GM23338 (cell line): Measurements from ENCODE around the gene CCDC127.

Source experiments
- CREB1 ChIP-seq: fragments of 250-450 bp; sonication (Bioruptor Pico); IDR thresholded peaks from 2 replicates; pipeline ENCODE4 v1.5.0; 2020; ENCODE audit warnings: low read depth, mild to moderate bottlenecking, moderate library complexity
- ETS1 ChIP-seq: IDR thresholded peaks from 2 replicates; pipeline ENCODE4 v1.6.1; 2016; ENCODE audit warnings: antibody characterized with exemption
- EZH2 ChIP-seq: fragments of 200-600 bp; sonication (generic); IDR thresholded peaks from one replicate; pipeline ENCODE4 v1.8.0; 2017; ENCODE audit warnings: antibody characterized with exemption, mild to moderate bottlenecking, low read depth; ENCODE audit not compliant: unreplicated experiment
- EZH2phosphoT487 ChIP-seq: fragments of 200-600 bp; sonication (generic); IDR thresholded peaks from one replicate; pipeline ENCODE4 v1.8.1; 2018; ENCODE audit warnings: antibody characterized with exemption; ENCODE audit not compliant: unreplicated experiment
- JUNB ChIP-seq: IDR thresholded peaks from one replicate; pipeline ENCODE4 v1.6.1; 2016; ENCODE audit warnings: antibody characterized with exemption; ENCODE audit not compliant: unreplicated experiment
- NANOG ChIP-seq: IDR thresholded peaks from 2 replicates; pipeline ENCODE4 v1.6.1; 2016; ENCODE audit warnings: antibody characterized with exemption, borderline replicate concordance
- POLR2AphosphoS5 ChIP-seq: IDR thresholded peaks from 2 replicates; pipeline ENCODE4 v1.6.1; 2016; ENCODE audit warnings: antibody characterized with exemption, low read depth
- STAT1 ChIP-seq: IDR thresholded peaks from one replicate; pipeline ENCODE4 v1.6.1; 2016; ENCODE audit warnings: antibody characterized with exemption; ENCODE audit not compliant: unreplicated experiment
- ZNF114 ChIP-seq: fragments of 250-450 bp; sonication (Bioruptor Pico); IDR thresholded peaks from 2 replicates; pipeline ENCODE4 v1.5.0; 2020; ENCODE audit warnings: mild to moderate bottlenecking, moderate library complexity
- ZNF331 ChIP-seq: fragments of 250-450 bp; sonication (Bioruptor Pico); IDR thresholded peaks from 2 replicates; pipeline ENCODE4 v1.5.0; 2020; ENCODE audit warnings: low read depth, mild to moderate bottlenecking, moderate library complexity
- ZNF462 ChIP-seq: fragments of 250-450 bp; sonication (Bioruptor Pico); IDR thresholded peaks from 2 replicates; pipeline ENCODE4 v1.5.0; 2020; ENCODE audit warnings: mild to moderate bottlenecking, moderate library complexity
- TF ChIP-seq, protein P1 (sequence below), 2 experiments: fragments of 200-600 bp in 1 of 2; sonication (generic) in 1 of 2; conservative IDR thresholded peaks; 2 replicates each; pipeline versions ENCODE4 v1.5.1 to v1.6.1; 2016 to 2017; ENCODE audit warnings: antibody characterized with exemption in 2 of 2, low read depth in 2 of 2, mild to moderate bottlenecking in 2 of 2, moderate library complexity in 1 of 2
- TF ChIP-seq, protein P2 (sequence below): IDR thresholded peaks from one replicate; pipeline ENCODE4 v1.6.1; 2018; ENCODE audit warnings: antibody characterized with exemption; ENCODE audit not compliant: unreplicated experiment

DNA sequence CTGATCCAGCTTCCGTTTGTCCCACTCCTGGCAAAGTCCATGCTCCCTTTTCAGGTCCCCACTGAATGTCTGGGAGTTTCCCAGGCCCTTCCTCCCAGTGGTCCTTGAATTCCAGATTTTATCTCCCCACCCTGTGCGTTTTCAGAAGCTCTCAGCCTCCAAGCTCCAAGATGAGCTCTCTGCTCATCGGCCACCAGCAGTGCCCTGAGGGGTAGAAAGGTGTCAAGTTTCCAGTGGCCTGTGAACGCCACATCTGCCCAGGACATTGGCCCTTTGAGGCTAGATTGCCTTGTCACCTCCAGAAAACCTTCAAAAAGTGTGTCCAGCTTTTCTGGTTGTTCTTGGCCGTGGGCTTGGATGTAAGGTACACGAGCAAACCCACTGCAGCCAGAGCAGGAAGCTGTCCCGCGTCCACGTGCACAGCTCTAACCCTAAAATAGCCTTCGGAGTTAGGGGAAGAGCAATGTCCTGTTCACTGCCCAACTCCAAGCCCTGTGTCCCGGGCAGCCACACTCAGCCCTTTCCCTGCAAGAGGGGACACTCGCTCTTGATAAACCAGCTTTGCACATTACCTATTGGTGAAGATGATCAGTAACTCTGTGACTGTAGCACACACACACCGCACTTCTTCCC is 37.6 kb downstream of the CCDC127 start:
- TF ChIP-seq, protein P1, sequence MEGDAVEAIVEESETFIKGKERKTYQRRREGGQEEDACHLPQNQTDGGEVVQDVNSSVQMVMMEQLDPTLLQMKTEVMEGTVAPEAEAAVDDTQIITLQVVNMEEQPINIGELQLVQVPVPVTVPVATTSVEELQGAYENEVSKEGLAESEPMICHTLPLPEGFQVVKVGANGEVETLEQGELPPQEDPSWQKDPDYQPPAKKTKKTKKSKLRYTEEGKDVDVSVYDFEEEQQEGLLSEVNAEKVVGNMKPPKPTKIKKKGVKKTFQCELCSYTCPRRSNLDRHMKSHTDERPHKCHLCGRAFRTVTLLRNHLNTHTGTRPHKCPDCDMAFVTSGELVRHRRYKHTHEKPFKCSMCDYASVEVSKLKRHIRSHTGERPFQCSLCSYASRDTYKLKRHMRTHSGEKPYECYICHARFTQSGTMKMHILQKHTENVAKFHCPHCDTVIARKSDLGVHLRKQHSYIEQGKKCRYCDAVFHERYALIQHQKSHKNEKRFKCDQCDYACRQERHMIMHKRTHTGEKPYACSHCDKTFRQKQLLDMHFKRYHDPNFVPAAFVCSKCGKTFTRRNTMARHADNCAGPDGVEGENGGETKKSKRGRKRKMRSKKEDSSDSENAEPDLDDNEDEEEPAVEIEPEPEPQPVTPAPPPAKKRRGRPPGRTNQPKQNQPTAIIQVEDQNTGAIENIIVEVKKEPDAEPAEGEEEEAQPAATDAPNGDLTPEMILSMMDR (conservative IDR thresholded peaks at IDR 0.05; ENCODE audit: low read depth in 2 of 2): no peak
- TF ChIP-seq POLR2AphosphoS5 (no peak), EZH2phosphoT487 (no peak), EZH2 (no peak), CREB1 (CRISPR knock-in tag) (no peak), NANOG (no peak), ZNF114 (CRISPR knock-in tag) (no peak), ETS1 (no peak), STAT1 (no peak), JUNB (no peak), ZNF462 (no peak), ZNF331 (CRISPR knock-in tag) (no peak)
- TF ChIP-seq, protein P2, sequence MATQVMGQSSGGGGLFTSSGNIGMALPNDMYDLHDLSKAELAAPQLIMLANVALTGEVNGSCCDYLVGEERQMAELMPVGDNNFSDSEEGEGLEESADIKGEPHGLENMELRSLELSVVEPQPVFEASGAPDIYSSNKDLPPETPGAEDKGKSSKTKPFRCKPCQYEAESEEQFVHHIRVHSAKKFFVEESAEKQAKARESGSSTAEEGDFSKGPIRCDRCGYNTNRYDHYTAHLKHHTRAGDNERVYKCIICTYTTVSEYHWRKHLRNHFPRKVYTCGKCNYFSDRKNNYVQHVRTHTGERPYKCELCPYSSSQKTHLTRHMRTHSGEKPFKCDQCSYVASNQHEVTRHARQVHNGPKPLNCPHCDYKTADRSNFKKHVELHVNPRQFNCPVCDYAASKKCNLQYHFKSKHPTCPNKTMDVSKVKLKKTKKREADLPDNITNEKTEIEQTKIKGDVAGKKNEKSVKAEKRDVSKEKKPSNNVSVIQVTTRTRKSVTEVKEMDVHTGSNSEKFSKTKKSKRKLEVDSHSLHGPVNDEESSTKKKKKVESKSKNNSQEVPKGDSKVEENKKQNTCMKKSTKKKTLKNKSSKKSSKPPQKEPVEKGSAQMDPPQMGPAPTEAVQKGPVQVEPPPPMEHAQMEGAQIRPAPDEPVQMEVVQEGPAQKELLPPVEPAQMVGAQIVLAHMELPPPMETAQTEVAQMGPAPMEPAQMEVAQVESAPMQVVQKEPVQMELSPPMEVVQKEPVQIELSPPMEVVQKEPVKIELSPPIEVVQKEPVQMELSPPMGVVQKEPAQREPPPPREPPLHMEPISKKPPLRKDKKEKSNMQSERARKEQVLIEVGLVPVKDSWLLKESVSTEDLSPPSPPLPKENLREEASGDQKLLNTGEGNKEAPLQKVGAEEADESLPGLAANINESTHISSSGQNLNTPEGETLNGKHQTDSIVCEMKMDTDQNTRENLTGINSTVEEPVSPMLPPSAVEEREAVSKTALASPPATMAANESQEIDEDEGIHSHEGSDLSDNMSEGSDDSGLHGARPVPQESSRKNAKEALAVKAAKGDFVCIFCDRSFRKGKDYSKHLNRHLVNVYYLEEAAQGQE: no peak
